OCI-LY3 (cell line): Measurements from ENCODE around the gene CHRM4.

Experiments used
- H2AFZ ChIP-seq: fragments of 200-600, 300-600 bp; shearing (Covaris generic); 2 replicates; pipeline ENCODE4 v1.6.0; 2014; ENCODE audit warnings: antibody characterized with exemption, low read depth, low read length
- H3K27ac ChIP-seq: fragments of 200-600, 300-600 bp; sonication (generic); 2 replicates; pipeline ENCODE4 v1.5.1; 2014; ENCODE audit warnings: mild to moderate bottlenecking, low read length, moderate library complexity, mixed read lengths
- H3K27me3 ChIP-seq: fragments of 200-600, 300-600 bp; sonication (generic); 2 replicates; pipeline ENCODE4 v1.6.1; 2014; ENCODE audit warnings: low read depth, low read length, mixed read lengths
- H3K36me3 ChIP-seq: fragments of 200-600, 300-600 bp; sonication (generic); replicated peaks from 2 replicates; pipeline ENCODE3; 2014; ENCODE audit warnings: low read depth, low read length, mixed read lengths
- H3K4me1 ChIP-seq: fragments of 300-600, 200-600 bp; sonication (generic); 2 replicates; pipeline ENCODE4 v1.6.1; 2014; ENCODE audit warnings: low read length, mixed read lengths
- H3K4me2 ChIP-seq: fragments of 200-600, 300-600 bp; sonication (generic); 2 replicates; pipeline ENCODE4 v1.6.1; 2014; ENCODE audit warnings: low read length, mixed read lengths
- H3K4me3 ChIP-seq: fragments of 300-600, 200-600 bp; sonication (generic); 2 replicates; pipeline ENCODE4 v1.5.1; 2014; ENCODE audit warnings: antibody characterized with exemption, mild to moderate bottlenecking, low read length, moderate library complexity
- H3K79me2 ChIP-seq: fragments of 300-600, 200-600 bp; shearing (Covaris generic); 2 replicates; pipeline ENCODE4 v1.6.1; 2014; ENCODE audit warnings: mild to moderate bottlenecking, low read length, mixed read lengths
- H3K9ac ChIP-seq: fragments of 300-600, 200-600 bp; shearing (Covaris generic); 2 replicates; pipeline ENCODE4 v1.6.0; 2014; ENCODE audit warnings: mild to moderate bottlenecking, low read length, moderate library complexity
- H3K9me3 ChIP-seq: fragments of 200-600, 300-600 bp; shearing (Covaris generic); 2 replicates; pipeline ENCODE4 v1.6.1; 2014; ENCODE audit warnings: low read length, mixed read lengths; ENCODE audit not compliant: insufficient read depth
- H4K20me1 ChIP-seq: fragments of 200-600, 300-600 bp; sonication (generic); 2 replicates; pipeline ENCODE4 v1.6.1; 2016; ENCODE audit warnings: low read length, mixed read lengths; ENCODE audit not compliant: insufficient read depth
- CTCF ChIP-seq: fragments of 200-600, 300-600 bp; sonication (generic); IDR thresholded peaks from 2 replicates; pipeline ENCODE4 v1.5.1; 2014; ENCODE audit warnings: antibody characterized with exemption, low read length, low read depth
- EZH2phosphoT487 ChIP-seq: fragments of 200-600 bp; shearing (Covaris generic); IDR thresholded peaks from 2 replicates; pipeline ENCODE4 v1.6.1; 2018; ENCODE audit warnings: antibody characterized with exemption, mixed run types, low read depth

Gene CHRM4

GRCh38 chr11:46391578-46392420 is at the start of gene CHRM4:
CHRM4 (minus strand) TSS chr11:46391776; CDS start chr11:46386557, 5,219 bp downstream.
- peaks cover 14% of the 10 kb centered on the region for H3K27me3 ChIP-seq
- no peaks in the 10 kb centered on the region for H3K79me2 ChIP-seq
- H3K4me3 ChIP-seq = no peak within 1 kb of the TSS
- H4K20me1 ChIP-seq = no peaks in the 10 kb centered on the region
- no peak within 1 kb of the TSS for H3K27ac ChIP-seq
- H2AFZ ChIP-seq = no peak within 1 kb of the TSS
- H3K36me3 ChIP-seq = no peaks in the 10 kb centered on the region
- H3K9ac ChIP-seq = no peak within 1 kb of the TSS
- TF ChIP-seq CTCF (no peak), EZH2phosphoT487 (no peak)
- H3K4me1 ChIP-seq = peaks cover 7% of the 10 kb centered on the region
- no peaks in the 10 kb centered on the region for H3K9me3 ChIP-seq
- no peak within 1 kb of the TSS for H3K4me2 ChIP-seq

- no peak overlapping the region for H3K9ac ChIP-seq
- H4K20me1 ChIP-seq = 0 out of 2 replicates have a peak, but pooled peaks cover 5% of the 10 kb centered on the region
- no peak overlapping the region for H2AFZ ChIP-seq
- peaks cover 31% of the 10 kb centered on the region for H3K4me1 ChIP-seq
- 0 out of 2 replicates have a peak, but pooled peaks cover 3% of the 10 kb centered on the region for H3K79me2 ChIP-seq
- H3K4me2 ChIP-seq = no peak overlapping the region
- no peak overlapping the region for H3K27ac ChIP-seq
- H3K4me3 ChIP-seq = no peak overlapping the region
- no peak for TF ChIP-seq CTCF
- TF ChIP-seq EZH2phosphoT487 = no peak
- peaks cover 5% of the 10 kb centered on the region for H3K36me3 ChIP-seq
- H3K9me3 ChIP-seq = no peaks in the 10 kb centered on the region
- no peaks in the 10 kb centered on the region for H3K27me3 ChIP-seq
These were observed 46.6 kb upstream of the CHRM4 start for GRCh38 chr11:46438211-46438610.

GRCh38 chr11:46437122-46437689 is 45.6 kb upstream of the CHRM4 start:
- peak overlapping the region; percentile 35 for H3K27ac ChIP-seq
- H3K4me3 ChIP-seq = peak overlapping the region; percentile 18; the same call in 1 of the 2 replicates
- 0 out of 2 replicates have a peak, but pooled peaks cover 5% of the 10 kb centered on the region for H4K20me1 ChIP-seq
- TF ChIP-seq CTCF (no peak), EZH2phosphoT487 (no peak)
- peak overlapping the region; percentile 62 for H3K4me2 ChIP-seq
- H3K79me2 ChIP-seq = 0 out of 2 replicates have a peak, but pooled peaks cover 3% of the 10 kb centered on the region
- H3K4me1 ChIP-seq = peaks cover 31% of the 10 kb centered on the region
- no peaks in the 10 kb centered on the region for H3K9me3 ChIP-seq
- H2AFZ ChIP-seq = no peak overlapping the region
- H3K9ac ChIP-seq = no peak overlapping the region
- peaks cover 9% of the 10 kb centered on the region for H3K36me3 ChIP-seq
- no peaks in the 10 kb centered on the region for H3K27me3 ChIP-seq

GRCh38 chr11:46436113-46436512 is 44.5 kb upstream of the CHRM4 start:
- Histone ChIP-seq H3K4me2 (no peak overlapping the region), H2AFZ (no peak overlapping the region)

More at GRCh38 chr11:46436113-46436512, 44.5 kb upstream of the CHRM4 start:
- Histone ChIP-seq H3K36me3 (peaks cover 13% of the 10 kb centered on the region), H3K4me1 (peaks cover 31% of the 10 kb centered on the region), H3K4me3 (no peak overlapping the region), H3K79me2 (0 out of 2 replicates have a peak, but pooled peaks cover 3% of the 10 kb centered on the region), H3K9me3 (no peaks in the 10 kb centered on the region), H3K27ac (no peak overlapping the region), H3K27me3 (no peaks in the 10 kb centered on the region), H4K20me1 (0 out of 2 replicates have a peak, but pooled peaks cover 5% of the 10 kb centered on the region), H3K9ac (no peak overlapping the region)
- TF ChIP-seq EZH2phosphoT487 = no peak
- TF ChIP-seq CTCF = no peak
